Neural progenitor cell (in vitro differentiated cells): Measurements from ENCODE around the gene PEAK3. TPM values are rescaled to one million over a fixed set of nuclear protein-coding genes. Genes with fewer than 3 reads are reported as not detected.

Source experiments
- DNase-seq: peaks from one replicate; pipeline ENCODE4 v3.0.0-alpha.2; 2016; ENCODE audit warnings: low spot score
- H2AFZ ChIP-seq: fragments of 200-600 bp; sonication (generic); replicated peaks from 2 replicates; pipeline ENCODE4 v1.6.1; 2016; ENCODE audit warnings: antibody characterized with exemption
- H3F3A ChIP-seq: fragments of 200-600 bp; sonication (generic); 2 replicates; pipeline ENCODE4 v1.6.1; 2016; ENCODE audit warnings: antibody characterized with exemption, low read depth
- H3K27ac ChIP-seq: fragments of 200-600 bp; sonication (generic); 2 replicates; pipeline ENCODE4 v1.5.1; 2016; ENCODE audit warnings: mild to moderate bottlenecking
- H3K27me3 ChIP-seq: fragments of 200-600 bp; sonication (generic); 2 replicates; pipeline ENCODE4 v1.6.1; 2016; ENCODE audit warnings: mild to moderate bottlenecking, moderate library complexity
- H3K36me3 ChIP-seq: fragments of 200-600 bp; sonication (generic); 2 replicates; pipeline ENCODE4 v1.5.1; 2016
- H3K4me1 ChIP-seq: fragments of 200-600 bp; sonication (generic); 2 replicates; pipeline ENCODE4 v1.6.1; 2016; ENCODE audit warnings: mixed run types
- H3K4me2 ChIP-seq: fragments of 200-600 bp; sonication (generic); 2 replicates; pipeline ENCODE4 v1.6.1; 2016
- H3K4me3 ChIP-seq: fragments of 200-600 bp; sonication (generic); 2 replicates; pipeline ENCODE4 v1.5.1; 2016
- H3K79me2 ChIP-seq: fragments of 200-600 bp; sonication (generic); 2 replicates; pipeline ENCODE4 v1.6.1; 2016; ENCODE audit warnings: low read depth
- H3K9ac ChIP-seq: fragments of 200-600 bp; sonication (generic); 2 replicates; pipeline ENCODE4 v1.6.1; 2016
- H3K9me3 ChIP-seq: fragments of 200-600 bp; sonication (generic); 2 replicates; pipeline ENCODE4 v1.5.1; 2016; ENCODE audit warnings: low read depth
- H4K20me1 ChIP-seq: fragments of 200-600 bp; sonication (generic); 2 replicates; pipeline ENCODE4 v1.6.1; 2016; ENCODE audit warnings: low read depth
- H3K27ac Mint-ChIP-seq: 3 replicates; pipeline ENCODE4 v1.8.0; 2021; ENCODE audit warnings: mixed read lengths
- H3K27me3 Mint-ChIP-seq: 2 replicates; pipeline ENCODE4 v1.8.0; 2022; ENCODE audit warnings: low read depth, mild to moderate bottlenecking, inconsistent platforms, moderate library complexity, mixed read lengths; ENCODE audit not compliant: insufficient read depth
- H3K36me3 Mint-ChIP-seq: 3 replicates; pipeline ENCODE4 v1.8.0; 2021; ENCODE audit warnings: mixed read lengths
- H3K4me1 Mint-ChIP-seq: 3 replicates; pipeline ENCODE4 v1.8.0; 2021; ENCODE audit warnings: mixed read lengths
- H3K4me3 Mint-ChIP-seq: 3 replicates; pipeline ENCODE4 v1.8.0; 2021; ENCODE audit warnings: mild to moderate bottlenecking, moderate library complexity, mixed read lengths
- H3K9me3 Mint-ChIP-seq: 3 replicates; pipeline ENCODE4 v1.8.0; 2020; ENCODE audit warnings: mixed read lengths
- EZH2 ChIP-seq: fragments of 200-600 bp; sonication (generic); IDR thresholded peaks from 2 replicates; pipeline ENCODE4 v1.6.1; 2017; ENCODE audit warnings: antibody characterized with exemption, mild to moderate bottlenecking, moderate library complexity
- EZH2phosphoT487 ChIP-seq: fragments of 200-600 bp; sonication (generic); IDR thresholded peaks from 2 replicates; pipeline ENCODE4 v1.6.1; 2017; ENCODE audit warnings: antibody characterized with exemption
- total RNA-seq: library from RNA; depleted of rRNA; stranded (reverse); fragments of >200 nt; gene quantifications from 2 replicates; pipeline ENCODE4 v1.2.3, GENCODE V29; 2015; ENCODE audit warnings: low replicate concordance
- TF ChIP-seq, protein P1 (sequence below): fragments of 200-600 bp; sonication (generic); IDR thresholded peaks from 2 replicates; pipeline ENCODE4 v1.5.1; 2017; ENCODE audit warnings: antibody characterized with exemption, mild to moderate bottlenecking

PEAK3 gene
- total RNA-seq, 1 donor from 2014 or later = not detected

GRCh38 chr19:2251106-2252054, 30.6 kb downstream of the PEAK3 start:
- TF ChIP-seq EZH2 (no peak), EZH2phosphoT487 (no peak)
- TF ChIP-seq, protein P1, sequence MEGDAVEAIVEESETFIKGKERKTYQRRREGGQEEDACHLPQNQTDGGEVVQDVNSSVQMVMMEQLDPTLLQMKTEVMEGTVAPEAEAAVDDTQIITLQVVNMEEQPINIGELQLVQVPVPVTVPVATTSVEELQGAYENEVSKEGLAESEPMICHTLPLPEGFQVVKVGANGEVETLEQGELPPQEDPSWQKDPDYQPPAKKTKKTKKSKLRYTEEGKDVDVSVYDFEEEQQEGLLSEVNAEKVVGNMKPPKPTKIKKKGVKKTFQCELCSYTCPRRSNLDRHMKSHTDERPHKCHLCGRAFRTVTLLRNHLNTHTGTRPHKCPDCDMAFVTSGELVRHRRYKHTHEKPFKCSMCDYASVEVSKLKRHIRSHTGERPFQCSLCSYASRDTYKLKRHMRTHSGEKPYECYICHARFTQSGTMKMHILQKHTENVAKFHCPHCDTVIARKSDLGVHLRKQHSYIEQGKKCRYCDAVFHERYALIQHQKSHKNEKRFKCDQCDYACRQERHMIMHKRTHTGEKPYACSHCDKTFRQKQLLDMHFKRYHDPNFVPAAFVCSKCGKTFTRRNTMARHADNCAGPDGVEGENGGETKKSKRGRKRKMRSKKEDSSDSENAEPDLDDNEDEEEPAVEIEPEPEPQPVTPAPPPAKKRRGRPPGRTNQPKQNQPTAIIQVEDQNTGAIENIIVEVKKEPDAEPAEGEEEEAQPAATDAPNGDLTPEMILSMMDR = no peak
- Histone ChIP-seq H3K79me2 (no peaks in the 10 kb centered on the region), H3K9ac (no peak overlapping the region), H3K4me2 (no peak overlapping the region), H3K36me3 (no peaks in the 10 kb centered on the region), H3K9me3 (no peaks in the 10 kb centered on the region), H3K4me3 (no peak overlapping the region), H4K20me1 (peaks cover 20% of the 10 kb centered on the region), H3K4me1 (peaks cover 10% of the 10 kb centered on the region), H2AFZ (no peak overlapping the region), H3F3A (peaks cover 25% of the 10 kb centered on the region), H3K27me3 (peaks cover 20% of the 10 kb centered on the region), H3K27ac (no peak overlapping the region)
- no peaks in the 10 kb centered on the region for H3K36me3 Mint-ChIP-seq
- no peak overlapping the region for H3K4me3 Mint-ChIP-seq
- peaks cover 11% of the 10 kb centered on the region for H3K27me3 Mint-ChIP-seq
- H3K9me3 Mint-ChIP-seq = no peaks in the 10 kb centered on the region
- H3K4me1 Mint-ChIP-seq = peaks cover 4% of the 10 kb centered on the region
- DNase-seq = no peak
- no peak overlapping the region for H3K27ac Mint-ChIP-seq

DNA sequence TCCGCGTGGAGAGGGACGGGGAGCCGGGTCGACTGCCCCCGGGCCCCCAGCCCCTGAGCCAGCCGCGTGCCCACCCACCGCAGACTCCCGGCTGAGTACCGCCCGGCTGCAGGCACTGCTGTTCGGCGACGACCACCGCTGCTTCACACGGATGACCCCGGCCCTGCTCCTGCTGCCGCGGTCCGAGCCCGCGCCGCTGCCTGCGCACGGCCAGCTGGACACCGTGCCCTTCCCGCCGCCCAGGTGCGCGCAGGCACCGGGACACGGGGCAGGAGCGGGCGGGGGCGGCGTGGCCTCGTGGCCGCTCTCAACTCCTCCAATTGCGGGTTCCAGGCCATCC, 31.2 kb downstream of the PEAK3 start:
- H3K27ac Mint-ChIP-seq = no peak overlapping the region
- no peak for DNase-seq
- Histone ChIP-seq H3K4me1 (peaks cover 10% of the 10 kb centered on the region), H3K27ac (no peak overlapping the region), H3K4me3 (no peak overlapping the region), H3K4me2 (no peak overlapping the region), H4K20me1 (peaks cover 27% of the 10 kb centered on the region), H3K9me3 (no peaks in the 10 kb centered on the region), H2AFZ (no peak overlapping the region), H3K36me3 (no peaks in the 10 kb centered on the region), H3K79me2 (no peaks in the 10 kb centered on the region), H3K9ac (no peak overlapping the region), H3F3A (peaks cover 25% of the 10 kb centered on the region), H3K27me3 (peaks cover 20% of the 10 kb centered on the region)
- H3K9me3 Mint-ChIP-seq = no peaks in the 10 kb centered on the region
- peaks cover 4% of the 10 kb centered on the region for H3K4me1 Mint-ChIP-seq
- TF ChIP-seq EZH2 (no peak), EZH2phosphoT487 (no peak)
- TF ChIP-seq, protein P1 = no peak
- peaks cover 12% of the 10 kb centered on the region for H3K27me3 Mint-ChIP-seq
- no peaks in the 10 kb centered on the region for H3K36me3 Mint-ChIP-seq
- H3K4me3 Mint-ChIP-seq = no peak overlapping the region

- no peak overlapping the region for H3K4me3 Mint-ChIP-seq
- no peaks in the 10 kb centered on the region for H3K9me3 Mint-ChIP-seq
- Histone ChIP-seq H2AFZ (no peak overlapping the region), H4K20me1 (peaks cover 33% of the 10 kb centered on the region), H3F3A (peaks cover 25% of the 10 kb centered on the region), H3K4me2 (no peak overlapping the region), H3K36me3 (no peaks in the 10 kb centered on the region), H3K27me3 (peaks cover 20% of the 10 kb centered on the region), H3K27ac (peak overlapping the region; percentile 29), H3K9me3 (no peaks in the 10 kb centered on the region), H3K79me2 (no peaks in the 10 kb centered on the region), H3K4me1 (peaks cover 10% of the 10 kb centered on the region), H3K9ac (no peak overlapping the region), H3K4me3 (no peak overlapping the region)
- H3K36me3 Mint-ChIP-seq = no peaks in the 10 kb centered on the region
- H3K27me3 Mint-ChIP-seq = peaks cover 13% of the 10 kb centered on the region
- no peak for DNase-seq
- H3K4me1 Mint-ChIP-seq = peaks cover 4% of the 10 kb centered on the region
- H3K27ac Mint-ChIP-seq = no peak overlapping the region
- TF ChIP-seq EZH2phosphoT487 (no peak), EZH2 (no peak)
- TF ChIP-seq, protein P1 = no peak
Measured at GRCh38 chr19:2249880-2250765, 31.9 kb downstream of the PEAK3 start.
